DND-41 (cell line): Measurements from ENCODE around the gene TFIP11.

Experiments
- ATAC-seq: fragments of 200-7000 bp; cut with Tn5 transposase; 3 replicates; pipeline ENCODE4 v1.9.1; 2021; ENCODE audit warnings: low read depth; ENCODE audit not compliant: insufficient read depth
- DNase-seq: peaks from one replicate; pipeline ENCODE4 v3.0.0-alpha.2; 2020
- H2AFZ ChIP-seq: 2 replicates; pipeline ENCODE4 v1.6.0; 2012; ENCODE audit warnings: low read depth, low read length
- H3K27ac ChIP-seq: 2 replicates; pipeline ENCODE4 v1.5.1; 2012; ENCODE audit warnings: low read length, inconsistent platforms
- H3K27me3 ChIP-seq: fragments of 200-600 bp; sonication (generic); 2 replicates; pipeline ENCODE4 v1.6.0; 2012; ENCODE audit warnings: low read length, mild to moderate bottlenecking, inconsistent platforms; ENCODE audit not compliant: insufficient read depth, poor library complexity
- H3K36me3 ChIP-seq: 2 replicates; pipeline ENCODE4 v1.5.1; 2012; ENCODE audit warnings: low read length, inconsistent platforms; ENCODE audit not compliant: insufficient read depth
- H3K4me1 ChIP-seq: 2 replicates; pipeline ENCODE4 v1.5.1; 2012; ENCODE audit warnings: mild to moderate bottlenecking, low read length; ENCODE audit not compliant: insufficient read depth
- H3K4me2 ChIP-seq: 2 replicates; pipeline ENCODE4 v1.6.0; 2012; ENCODE audit warnings: mild to moderate bottlenecking, moderate library complexity, low read length, inconsistent platforms; ENCODE audit not compliant: insufficient read depth
- H3K4me3 ChIP-seq, 2 experiments: fragments of 200-600 bp in 1 of 2; shearing (Covaris generic) in 1 of 2; 2 replicates each; pipeline ENCODE4 v1.5.1; 2012 to 2016; ENCODE audit warnings: inconsistent platforms in 2 of 2, low read length in 2 of 2, mild to moderate bottlenecking in 2 of 2, low read depth in 1 of 2, moderate library complexity in 1 of 2
- H3K79me2 ChIP-seq: 2 replicates; pipeline ENCODE4 v1.6.0; 2012; ENCODE audit warnings: low read length, inconsistent platforms; ENCODE audit not compliant: insufficient read depth
- H3K9ac ChIP-seq: 2 replicates; pipeline ENCODE4 v1.6.0; 2012; ENCODE audit warnings: low read depth, mild to moderate bottlenecking, inconsistent platforms, low read length, moderate library complexity
- H3K9me3 ChIP-seq: 2 replicates; pipeline ENCODE4 v1.5.1; 2012; ENCODE audit warnings: low read length, moderate library complexity, mild to moderate bottlenecking, inconsistent platforms; ENCODE audit not compliant: insufficient read depth, severe bottlenecking
- H4K20me1 ChIP-seq: 2 replicates; pipeline ENCODE4 v1.6.0; 2012; ENCODE audit warnings: low read length; ENCODE audit not compliant: insufficient read depth
- CTCF ChIP-seq: IDR thresholded peaks from 2 replicates; pipeline ENCODE4 v1.5.1; 2012; ENCODE audit warnings: borderline replicate concordance, low read length, moderate library complexity, mild to moderate bottlenecking; ENCODE audit not compliant: poor library complexity, severe bottlenecking; ENCODE audit errors: extremely low read depth
- EZH2 ChIP-seq: IDR thresholded peaks from 3 replicates; pipeline ENCODE4 v1.6.1; 2012; ENCODE audit warnings: borderline replicate concordance, low read depth, mild to moderate bottlenecking, moderate library complexity, low read length, inconsistent platforms; ENCODE audit not compliant: severe bottlenecking

The TFIP11 gene

GRCh38 chr22:26548984-26549383 is 36.7 kb upstream of the TFIP11 start:
- Histone ChIP-seq H3K4me2 (no peak overlapping the region), H3K4me1 (peaks cover 3% of the 10 kb centered on the region; the same call in 1 of the 2 replicates), H4K20me1 (peaks cover 18% of the 10 kb centered on the region; the same call in 1 of the 2 replicates), H3K79me2 (no peaks in the 10 kb centered on the region), H3K27me3 (no peaks in the 10 kb centered on the region), H3K9ac (no peak overlapping the region), H2AFZ (no peak overlapping the region), H3K36me3 (no peaks in the 10 kb centered on the region), H3K9me3 (no peaks in the 10 kb centered on the region), H3K4me3 (no peak overlapping the region), H3K27ac (no peak overlapping the region)
- TF ChIP-seq EZH2 (no peak), CTCF (no peak)
- DNase-seq: no peak
- ATAC-seq: no peak

GRCh38 chr22:26548303-26548702 is 36.0 kb upstream of the TFIP11 start:
- Histone ChIP-seq H3K4me1 (peaks cover 1% of the 10 kb centered on the region; the same call in 1 of the 2 replicates), H3K4me2 (no peak overlapping the region), H3K27ac (no peak overlapping the region), H3K27me3 (no peaks in the 10 kb centered on the region), H3K9ac (no peak overlapping the region), H3K9me3 (no peaks in the 10 kb centered on the region), H3K36me3 (no peaks in the 10 kb centered on the region), H2AFZ (no peak overlapping the region), H3K4me3 (no peak overlapping the region), H4K20me1 (peaks cover 18% of the 10 kb centered on the region; the same call in 1 of the 2 replicates), H3K79me2 (no peaks in the 10 kb centered on the region)
- ATAC-seq (no peak), DNase-seq (no peak)
- TF ChIP-seq EZH2 (no peak), CTCF (no peak)

- H3K9ac ChIP-seq: no peak overlapping the region
- ATAC-seq (no peak), DNase-seq (no peak)
- peaks cover 18% of the 10 kb centered on the region; the same call in 1 of the 2 replicates for H4K20me1 ChIP-seq
- H3K27ac ChIP-seq: no peak overlapping the region
- H3K4me1 ChIP-seq: no peaks in the 10 kb centered on the region
- TF ChIP-seq CTCF (no peak), EZH2 (no peak)
- no peaks in the 10 kb centered on the region for H3K9me3 ChIP-seq
- no peak overlapping the region for H3K4me2 ChIP-seq
- H2AFZ ChIP-seq: no peak overlapping the region
- H3K27me3 ChIP-seq: no peaks in the 10 kb centered on the region
- no peaks in the 10 kb centered on the region for H3K79me2 ChIP-seq
- H3K36me3 ChIP-seq: no peaks in the 10 kb centered on the region
- no peak overlapping the region for H3K4me3 ChIP-seq
These were observed 35.6 kb upstream of the TFIP11 start for GRCh38 chr22:26547837-26548236.

- H4K20me1 ChIP-seq: peaks cover 17% of the 10 kb centered on the region; the same call in 1 of the 2 replicates
- DNase-seq (peak; percentile 11), ATAC-seq (peak; percentile 35; the same call in 2 of the 3 replicates)
- H3K4me3 ChIP-seq: no peak overlapping the region
- no peaks in the 10 kb centered on the region for H3K27me3 ChIP-seq
- no peak overlapping the region for H3K27ac ChIP-seq
- TF ChIP-seq EZH2 (no peak), CTCF (no peak)
- no peaks in the 10 kb centered on the region for H3K9me3 ChIP-seq
- no peak overlapping the region for H3K9ac ChIP-seq
- no peak overlapping the region for H3K4me2 ChIP-seq
- H2AFZ ChIP-seq: no peak overlapping the region
- H3K4me1 ChIP-seq: no peaks in the 10 kb centered on the region
- no peaks in the 10 kb centered on the region for H3K36me3 ChIP-seq
- H3K79me2 ChIP-seq: no peaks in the 10 kb centered on the region
These were observed 35.2 kb upstream of the TFIP11 start for GRCh38 chr22:26547426-26547825.
